IPS-NIHi7 (cell line): Measurements from ENCODE around the gene TRAF3.
"Not testable (repeated sequence)": the region's sequence is repeated elsewhere in the genome, so short reads cannot be mapped to it uniquely, and the experiment has no call there.

Source experiments
- DNase-seq: peaks from one replicate; pipeline ENCODE4 v3.0.0; 2012; ENCODE audit warnings: mixed read lengths; ENCODE audit errors: extremely low spot score

TRAF3 gene

GRCh38 chr14:102891556-102891955 lies 114.3 kb downstream of the TRAF3 start:
- no peak for DNase-seq

GRCh38 chr14:102892651-102893050 lies 115.4 kb downstream of the TRAF3 start:
- no peak for DNase-seq

GRCh38 chr14:102893452-102893851 lies 116.2 kb downstream of the TRAF3 start:
- DNase-seq: no peak

- DNase-seq: not testable (repeated sequence)
These were observed 119.5 kb downstream of the TRAF3 start for GRCh38 chr14:102896735-102897134.

DNA sequence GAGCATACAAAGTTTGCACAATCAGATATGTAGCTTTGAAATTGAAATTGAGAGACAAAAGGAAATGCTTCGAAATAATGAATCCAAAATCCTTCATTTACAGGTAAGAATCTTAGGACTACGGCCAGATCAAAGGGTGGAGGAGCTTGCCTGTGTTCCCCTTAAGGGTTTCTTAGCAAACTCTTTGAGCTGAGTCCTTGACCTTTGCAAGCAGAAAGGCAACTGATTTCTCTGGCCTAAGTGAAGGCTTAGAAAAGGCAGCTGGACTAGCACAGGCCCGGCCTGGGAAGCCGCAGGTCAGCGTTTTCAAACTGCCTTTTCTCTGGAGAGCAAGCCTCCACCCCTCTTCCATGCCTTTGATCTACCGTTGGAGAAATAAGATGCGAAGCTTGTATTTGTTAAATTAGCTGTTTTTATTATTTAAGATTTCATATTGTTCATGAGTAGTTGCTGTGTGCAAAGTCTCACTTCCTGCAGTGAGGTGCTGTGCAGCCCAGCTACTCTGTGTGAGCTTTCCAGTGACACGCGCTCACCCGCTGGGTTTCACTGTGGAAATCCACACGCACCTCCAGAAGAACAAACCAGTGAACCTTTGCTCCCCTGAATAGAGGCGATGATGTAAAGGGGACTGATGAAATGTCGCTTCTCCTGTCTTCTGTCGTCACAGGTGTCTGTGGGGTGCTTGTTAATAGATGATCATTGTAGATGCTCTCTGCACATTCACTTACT lies 120.2 kb downstream of the TRAF3 start:
- DNase-seq: no peak

GRCh38 chr14:102898298-102898697 lies 121.0 kb downstream of the TRAF3 start:
- no peak for DNase-seq

GRCh38 chr14:102898776-102899515 lies 121.7 kb downstream of the TRAF3 start:
- DNase-seq: no peak

- no peak for DNase-seq
These were observed 122.3 kb downstream of the TRAF3 start for GRCh38 chr14:102899516-102899900.

- no peak for DNase-seq
These were observed 123.7 kb downstream of the TRAF3 start for GRCh38 chr14:102900631-102901571.

DNA sequence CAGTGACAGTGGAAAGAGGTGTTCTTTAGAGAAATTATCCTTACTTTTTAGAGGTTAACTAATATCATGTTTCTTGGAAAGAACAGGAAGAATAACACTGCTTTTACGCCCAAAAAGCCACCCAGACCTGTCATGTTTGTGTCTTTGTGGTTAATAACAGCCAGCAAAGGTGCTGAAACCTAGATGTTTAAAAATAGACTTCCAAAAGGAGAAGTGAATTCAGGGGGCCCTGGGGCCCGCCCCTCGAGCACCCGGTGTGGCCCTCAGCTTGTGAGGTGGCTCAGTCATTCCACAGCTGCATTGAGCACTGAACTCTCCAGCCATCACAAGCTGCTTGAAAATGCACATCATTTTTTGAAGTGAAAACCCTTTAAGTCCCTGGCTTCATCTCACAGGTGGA lies 124.4 kb downstream of the TRAF3 start:
- DNase-seq: no peak

GRCh38 chr14:102902086-102902485 lies 124.8 kb downstream of the TRAF3 start:
- no peak for DNase-seq

GRCh38 chr14:102902523-102903247 lies 125.4 kb downstream of the TRAF3 start:
- DNase-seq: no peak

DNA sequence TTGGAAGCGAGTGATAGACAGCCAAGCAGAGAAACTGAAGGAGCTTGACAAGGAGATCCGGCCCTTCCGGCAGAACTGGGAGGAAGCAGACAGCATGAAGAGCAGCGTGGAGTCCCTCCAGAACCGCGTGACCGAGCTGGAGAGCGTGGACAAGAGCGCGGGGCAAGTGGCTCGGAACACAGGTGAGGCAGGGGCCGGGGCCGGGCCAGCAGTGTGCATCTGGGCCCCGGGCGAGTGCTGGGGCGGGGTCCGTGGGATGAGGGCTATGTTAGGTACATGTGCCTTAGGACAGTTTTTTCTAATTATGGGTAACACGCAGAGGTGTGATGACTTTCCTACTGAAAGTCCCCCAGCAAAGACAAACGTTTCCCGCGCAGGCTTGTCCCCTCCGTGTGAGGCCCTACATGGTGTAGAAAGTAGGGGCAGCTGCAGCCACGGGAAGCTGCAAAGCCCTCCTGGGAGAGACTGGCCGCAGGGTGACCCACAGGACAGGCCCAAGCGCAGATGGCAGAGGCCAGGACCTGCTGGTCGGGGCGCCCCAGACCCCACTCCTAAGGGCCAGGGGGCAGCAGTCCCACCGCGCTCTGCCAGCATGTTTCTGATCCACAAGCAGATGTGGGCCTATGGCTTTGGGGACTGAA lies 126.1 kb downstream of the TRAF3 start:
- DNase-seq: no peak

DNA sequence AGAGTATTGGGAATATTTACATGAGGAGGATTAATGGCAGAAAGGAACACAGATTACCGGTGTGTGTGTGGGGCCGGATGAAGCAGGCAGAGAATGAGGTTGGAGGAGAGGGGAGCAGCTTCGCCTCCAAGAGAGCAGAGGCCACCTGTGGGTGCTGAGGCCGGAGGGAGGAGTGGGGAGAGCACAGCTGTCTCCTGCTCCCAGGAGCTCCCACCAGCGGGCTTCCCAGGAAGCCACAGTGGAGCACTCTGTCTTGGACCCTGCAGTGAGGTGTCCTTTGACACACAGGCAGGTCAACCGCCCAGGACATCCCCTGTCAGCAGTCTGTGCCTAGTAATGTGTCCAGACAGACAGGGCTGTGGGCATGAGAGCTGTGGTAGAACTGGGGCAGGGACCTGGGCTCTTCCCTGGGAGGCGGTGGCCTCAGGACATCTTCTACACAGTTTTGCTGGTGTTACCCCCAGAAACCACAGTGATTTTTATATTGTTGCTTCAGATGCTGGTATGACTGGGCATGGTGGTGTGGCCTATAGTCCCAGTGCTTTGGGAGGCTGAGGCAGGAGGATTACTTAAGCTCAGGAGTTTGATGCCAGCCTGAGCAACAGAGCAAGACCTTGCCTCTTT lies 126.8 kb downstream of the TRAF3 start:
- DNase-seq: no peak

GRCh38 chr14:102905116-102906108 lies 128.2 kb downstream of the TRAF3 start:
- no peak for DNase-seq

DNA sequence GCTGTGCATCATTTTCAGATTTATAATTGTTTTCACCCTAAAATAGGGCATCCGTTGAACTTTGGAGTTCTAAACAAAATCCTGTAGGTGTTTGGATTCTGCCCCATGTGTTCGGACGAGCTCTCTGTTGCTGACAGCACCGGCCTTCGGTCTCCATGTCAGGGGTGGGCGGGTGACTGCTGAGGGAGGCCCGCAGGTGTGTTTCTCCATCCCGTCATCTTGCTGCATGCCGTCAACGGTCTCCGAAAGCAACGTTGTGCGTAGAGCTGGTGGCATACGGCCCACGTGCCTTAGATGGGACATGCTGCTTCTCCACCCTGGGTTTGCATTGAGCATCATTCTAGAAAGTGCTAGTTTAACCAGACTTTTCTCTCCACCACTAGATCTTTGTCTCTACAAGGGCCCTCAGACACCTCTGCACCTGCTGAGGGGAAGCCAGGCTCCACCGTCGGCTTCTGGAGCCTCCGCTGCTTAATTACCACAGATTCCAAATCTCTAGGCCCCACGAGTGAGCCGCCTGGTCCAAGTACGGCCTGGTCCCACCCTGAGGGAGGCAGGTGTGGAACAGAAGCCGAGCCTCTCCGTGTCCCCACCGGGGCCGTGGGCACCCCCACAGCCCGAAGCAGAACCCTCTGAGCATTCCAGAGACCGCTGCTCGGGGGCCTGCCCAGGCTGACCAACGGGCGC lies 129.5 kb downstream of the TRAF3 start:
- DNase-seq: no peak

DNA sequence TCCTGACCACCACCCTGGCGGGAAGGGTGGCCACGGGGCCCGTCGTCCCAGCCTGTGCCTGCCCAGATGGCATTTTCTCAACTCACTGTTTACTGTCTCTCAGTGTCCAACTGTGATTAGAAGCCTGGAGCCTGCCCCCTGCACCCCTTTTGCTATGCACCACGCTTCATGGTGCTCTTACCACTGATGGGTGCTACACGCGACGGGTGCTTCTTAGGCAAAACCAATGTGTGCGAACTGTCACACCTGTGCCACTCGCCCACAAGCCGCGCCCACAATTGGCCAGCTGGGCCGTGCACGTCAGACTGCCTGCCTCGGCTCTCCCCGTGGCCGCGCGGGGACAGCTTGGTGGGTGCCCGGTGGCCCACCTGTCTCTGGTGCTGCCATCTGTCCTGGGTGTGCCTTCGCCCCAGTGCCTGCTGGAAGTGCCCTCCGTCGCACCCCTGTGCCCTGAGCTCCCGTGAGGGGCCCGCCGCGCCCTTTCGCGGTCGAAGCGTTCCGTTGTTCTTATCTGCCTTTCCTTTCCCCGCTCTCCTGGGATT lies 130.1 kb downstream of the TRAF3 start:
- no peak for DNase-seq

DNA sequence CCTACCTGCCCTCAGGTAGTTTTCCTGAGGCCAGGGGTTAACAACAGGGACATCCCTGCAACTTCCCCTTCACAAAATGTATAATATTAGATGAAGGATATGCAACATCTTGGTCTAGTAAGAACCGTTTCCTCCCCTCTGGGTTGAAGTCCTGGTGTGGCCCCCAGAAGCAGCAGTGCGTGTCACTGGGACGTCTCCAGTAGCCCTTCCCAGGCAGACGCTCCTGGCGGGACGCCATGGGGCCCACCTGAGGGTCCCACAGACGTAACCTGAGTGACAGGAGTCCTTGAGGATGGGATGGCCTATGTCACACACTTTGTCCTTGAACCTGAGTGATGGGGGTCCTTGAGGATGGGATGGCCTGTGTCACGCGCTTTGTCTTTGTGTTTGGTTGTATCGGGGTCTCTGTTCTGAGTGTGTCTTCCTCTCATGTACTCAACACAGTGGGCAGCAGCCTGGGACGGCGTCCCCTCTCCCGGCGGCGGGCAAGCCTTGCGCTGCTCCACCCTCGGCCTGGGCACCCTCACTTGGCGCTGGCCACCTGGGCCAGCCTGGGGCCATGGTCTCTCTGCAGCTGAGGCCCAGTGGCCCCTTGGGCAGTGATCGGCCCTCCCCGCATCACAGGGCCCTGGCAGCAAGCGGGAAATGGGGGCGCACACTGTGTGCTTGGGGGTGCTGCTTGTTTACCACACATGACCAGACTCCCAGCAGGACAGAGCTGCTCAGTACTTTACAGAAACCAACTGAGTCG lies 130.9 kb downstream of the TRAF3 start:
- DNase-seq: no peak
